NT2/D1 (cell line): ENCODE results near the gene CADM2.

Experiments used
- DNase-seq: peaks from one replicate; pipeline ENCODE4 v3.0.0-alpha.2; 2011; ENCODE audit warnings: low read depth, low spot score
- H3K27me3 ChIP-seq: 2 replicates; pipeline ENCODE4 v1.6.0; 2011; ENCODE audit warnings: mild to moderate bottlenecking; ENCODE audit not compliant: insufficient read length, insufficient read depth
- H3K36me3 ChIP-seq: 2 replicates; pipeline ENCODE4 v1.6.1; 2011; ENCODE audit warnings: mild to moderate bottlenecking, low read length, mixed read lengths; ENCODE audit not compliant: insufficient read depth, insufficient read length
- H3K4me1 ChIP-seq: 2 replicates; pipeline ENCODE4 v1.5.1; 2011; ENCODE audit not compliant: insufficient read depth, insufficient read length
- H3K4me3 ChIP-seq: 2 replicates; pipeline ENCODE4 v1.5.1; 2011; ENCODE audit warnings: low read depth; ENCODE audit not compliant: insufficient read length
- H3K9ac ChIP-seq: 2 replicates; pipeline ENCODE4 v1.6.0; 2011; ENCODE audit warnings: low read depth; ENCODE audit not compliant: insufficient read length
- H3K9me3 ChIP-seq: 2 replicates; pipeline ENCODE4 v1.5.1; 2011; ENCODE audit warnings: mild to moderate bottlenecking, low read length; ENCODE audit not compliant: insufficient read depth
- SUZ12 ChIP-seq: IDR thresholded peaks from 2 replicates; pipeline ENCODE4 v1.6.1; 2011; ENCODE audit not compliant: insufficient read length, insufficient read depth; ENCODE audit errors: extremely low read depth
- YY1 ChIP-seq: IDR thresholded peaks from 2 replicates; pipeline ENCODE4 v1.6.1; 2011; ENCODE audit not compliant: insufficient read length, insufficient read depth
- ZNF274 ChIP-seq: IDR thresholded peaks from 2 replicates; pipeline ENCODE4 v1.6.1; 2011; ENCODE audit warnings: mild to moderate bottlenecking, low read depth, low read length

Gene CADM2

DNA sequence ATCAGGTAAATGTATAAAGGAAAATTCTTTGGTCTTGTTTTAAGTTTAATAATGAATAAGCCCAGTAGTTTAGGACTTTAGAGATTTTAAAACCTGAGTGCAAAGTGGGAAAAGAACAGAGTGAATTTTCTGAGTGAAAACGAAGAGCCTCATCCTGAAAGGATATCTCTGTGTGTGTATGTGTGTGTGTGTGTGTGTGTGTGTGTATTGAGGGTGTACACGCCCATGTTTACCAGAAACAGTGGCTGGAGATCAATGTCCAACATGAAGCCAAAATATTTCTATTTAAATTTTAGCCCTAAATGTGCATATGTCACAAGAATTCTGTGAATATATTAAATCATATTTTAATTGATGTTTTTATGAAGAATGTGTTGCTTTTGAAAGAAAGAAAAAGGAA lies 549.9 kb downstream of the CADM2 start:
- DNase-seq = no peak
- H3K4me3 ChIP-seq = no peak overlapping the region
- H3K9me3 ChIP-seq = no peaks in the 10 kb centered on the region
- no peak for TF ChIP-seq YY1
- no peak for TF ChIP-seq SUZ12
- TF ChIP-seq ZNF274 = no peak
- H3K36me3 ChIP-seq = no peaks in the 10 kb centered on the region
- H3K9ac ChIP-seq = no peak overlapping the region
- H3K4me1 ChIP-seq = no peaks in the 10 kb centered on the region
- H3K27me3 ChIP-seq = no peaks in the 10 kb centered on the region

DNA sequence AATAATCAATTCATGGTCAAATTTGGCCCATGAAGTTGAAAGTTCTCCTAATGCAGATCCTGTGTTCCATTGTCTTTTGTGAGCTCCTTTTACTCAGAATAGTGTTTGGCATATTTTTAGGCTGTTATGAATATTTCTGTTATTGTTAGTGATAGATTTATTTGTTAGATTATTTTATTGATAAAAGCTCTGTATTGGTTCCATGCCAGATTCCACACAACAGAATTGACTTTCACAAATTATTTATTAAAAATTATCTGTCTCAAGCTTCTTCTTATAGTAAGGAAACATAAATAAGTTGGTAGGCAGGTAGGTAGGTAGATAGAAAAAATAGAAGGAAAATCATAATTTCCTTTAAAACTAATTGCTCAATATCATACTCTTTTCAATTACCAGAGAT lies 557.4 kb downstream of the CADM2 start:
- Histone ChIP-seq H3K9ac (no peak overlapping the region), H3K9me3 (no peaks in the 10 kb centered on the region), H3K4me1 (no peaks in the 10 kb centered on the region), H3K27me3 (no peaks in the 10 kb centered on the region), H3K36me3 (no peaks in the 10 kb centered on the region), H3K4me3 (no peak overlapping the region)
- no peak for TF ChIP-seq YY1
- DNase-seq = no peak

DNA sequence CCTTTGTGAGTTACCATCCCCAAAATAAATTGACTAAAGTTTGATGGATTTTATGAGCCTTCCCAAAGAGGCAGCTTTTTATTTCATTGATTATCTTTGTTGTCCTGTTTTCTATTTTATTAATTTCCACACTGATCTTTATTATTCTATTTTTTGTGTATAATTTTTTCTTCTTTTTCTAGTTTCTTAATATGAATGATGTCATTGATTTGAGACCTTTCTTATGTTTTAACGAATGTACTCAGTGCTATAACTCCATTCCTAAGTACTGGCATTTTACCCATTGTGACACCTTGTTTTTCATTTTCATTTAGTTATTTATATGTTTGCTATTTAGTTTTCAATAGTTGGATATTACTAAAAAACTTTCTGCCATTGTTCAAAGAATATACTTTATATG lies 565.3 kb downstream of the CADM2 start:
- Histone ChIP-seq H3K9ac (no peak overlapping the region), H3K4me1 (no peaks in the 10 kb centered on the region), H3K4me3 (no peak overlapping the region), H3K36me3 (no peaks in the 10 kb centered on the region), H3K27me3 (no peaks in the 10 kb centered on the region), H3K9me3 (no peaks in the 10 kb centered on the region)
- DNase-seq = no peak
- no peak for TF ChIP-seq SUZ12
- TF ChIP-seq ZNF274 = no peak
- no peak for TF ChIP-seq YY1

DNA sequence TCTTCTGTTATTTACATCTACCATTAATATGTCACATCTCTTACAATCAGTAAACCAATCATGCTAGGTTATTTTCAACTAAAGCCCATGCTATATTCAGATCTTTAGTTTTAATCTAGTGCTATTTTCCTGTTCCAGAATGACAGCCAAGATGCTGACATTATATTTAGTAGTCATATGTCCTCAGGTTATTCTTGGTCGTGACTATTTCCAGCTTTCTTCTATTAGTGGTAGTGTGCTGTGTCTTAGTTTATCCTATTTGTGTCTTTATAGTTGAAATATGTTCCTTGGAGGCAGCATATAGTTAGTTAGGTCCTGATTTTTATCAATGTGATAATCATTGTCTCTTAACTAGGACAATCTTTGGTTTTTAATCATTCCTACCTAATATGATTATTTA lies 566.5 kb downstream of the CADM2 start:
- no peaks in the 10 kb centered on the region for H3K9me3 ChIP-seq
- H3K4me1 ChIP-seq = no peaks in the 10 kb centered on the region
- H3K36me3 ChIP-seq = no peaks in the 10 kb centered on the region
- no peak for TF ChIP-seq ZNF274
- no peak for TF ChIP-seq SUZ12
- TF ChIP-seq YY1 = no peak
- no peaks in the 10 kb centered on the region for H3K27me3 ChIP-seq
- no peak overlapping the region for H3K4me3 ChIP-seq
- no peak for DNase-seq
- no peak overlapping the region for H3K9ac ChIP-seq

DNA sequence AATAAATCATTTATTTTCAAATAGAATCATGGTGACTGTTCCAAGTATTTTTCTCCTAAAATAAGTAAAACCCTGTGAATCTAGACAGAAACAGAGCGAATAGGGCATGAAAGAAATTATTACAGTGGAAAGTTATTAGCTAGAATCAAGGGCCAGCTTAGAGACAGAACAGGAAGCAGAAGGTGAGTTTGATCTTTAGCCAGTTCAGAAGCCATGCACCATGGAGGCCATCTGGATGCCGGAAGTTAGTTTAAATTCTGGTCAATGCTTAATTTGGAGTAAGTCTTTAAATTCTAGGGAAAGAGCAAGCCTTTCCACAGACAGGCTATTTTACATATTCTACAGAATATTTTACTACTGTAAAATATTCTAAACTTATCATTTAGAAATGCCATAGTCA lies 574.8 kb downstream of the CADM2 start:
- Histone ChIP-seq H3K27me3 (no peaks in the 10 kb centered on the region), H3K4me3 (no peak overlapping the region), H3K9me3 (no peaks in the 10 kb centered on the region; the same call in 1 of the 2 replicates), H3K36me3 (no peaks in the 10 kb centered on the region), H3K9ac (no peak overlapping the region), H3K4me1 (no peaks in the 10 kb centered on the region)
- no peak for TF ChIP-seq ZNF274
- no peak for TF ChIP-seq SUZ12
- no peak for TF ChIP-seq YY1
- DNase-seq = no peak

DNA sequence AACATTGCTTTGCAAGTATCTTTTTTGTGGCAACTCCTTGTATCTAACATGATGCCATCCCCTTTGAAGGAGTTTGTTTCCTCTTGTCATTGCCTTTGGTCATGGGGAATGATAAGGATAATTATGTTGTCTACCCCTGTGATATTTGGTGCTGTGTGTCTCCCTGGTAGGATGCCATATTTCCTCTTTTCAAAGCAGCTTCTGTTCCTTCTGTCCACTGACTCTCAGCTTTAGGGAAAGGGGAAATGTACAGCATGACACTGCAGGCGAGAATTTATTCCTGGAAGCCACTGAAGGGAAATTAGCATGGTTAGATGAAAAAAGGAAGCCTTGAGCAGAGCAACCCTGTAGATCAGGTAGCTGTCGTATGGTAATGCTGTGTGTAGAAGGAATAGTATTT lies 576.7 kb downstream of the CADM2 start:
- H3K9me3 ChIP-seq = no peaks in the 10 kb centered on the region; the same call in 1 of the 2 replicates
- H3K9ac ChIP-seq = no peak overlapping the region
- H3K4me1 ChIP-seq = no peaks in the 10 kb centered on the region
- no peak for TF ChIP-seq SUZ12
- no peak for TF ChIP-seq ZNF274
- TF ChIP-seq YY1 = no peak
- H3K4me3 ChIP-seq = no peak overlapping the region
- no peaks in the 10 kb centered on the region for H3K36me3 ChIP-seq
- H3K27me3 ChIP-seq = no peaks in the 10 kb centered on the region
- DNase-seq = no peak

DNA sequence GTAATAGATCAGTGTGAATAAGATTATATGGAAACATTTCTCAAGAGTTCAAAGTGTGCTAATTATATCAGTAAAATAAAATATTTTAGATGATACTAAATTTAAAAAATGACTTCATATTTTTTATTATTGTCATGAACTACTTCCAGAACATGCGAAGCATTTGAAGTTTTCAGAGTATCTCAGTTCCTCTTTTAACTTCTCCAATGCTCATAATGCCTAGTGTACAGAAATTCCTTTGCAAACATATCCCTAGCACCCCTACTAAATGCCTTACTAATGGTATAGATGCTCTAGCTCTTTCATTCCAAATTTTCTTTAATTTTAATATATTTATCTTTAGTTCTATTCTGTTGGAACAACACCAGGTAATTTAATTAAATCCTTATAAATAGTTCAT lies 580.4 kb downstream of the CADM2 start:
- no peaks in the 10 kb centered on the region for H3K27me3 ChIP-seq
- no peak overlapping the region for H3K9ac ChIP-seq
- no peak overlapping the region for H3K4me3 ChIP-seq
- no peak for DNase-seq
- no peaks in the 10 kb centered on the region for H3K4me1 ChIP-seq
- no peaks in the 10 kb centered on the region for H3K9me3 ChIP-seq
- no peaks in the 10 kb centered on the region for H3K36me3 ChIP-seq
- TF ChIP-seq YY1 (no peak), ZNF274 (no peak), SUZ12 (no peak)

DNA sequence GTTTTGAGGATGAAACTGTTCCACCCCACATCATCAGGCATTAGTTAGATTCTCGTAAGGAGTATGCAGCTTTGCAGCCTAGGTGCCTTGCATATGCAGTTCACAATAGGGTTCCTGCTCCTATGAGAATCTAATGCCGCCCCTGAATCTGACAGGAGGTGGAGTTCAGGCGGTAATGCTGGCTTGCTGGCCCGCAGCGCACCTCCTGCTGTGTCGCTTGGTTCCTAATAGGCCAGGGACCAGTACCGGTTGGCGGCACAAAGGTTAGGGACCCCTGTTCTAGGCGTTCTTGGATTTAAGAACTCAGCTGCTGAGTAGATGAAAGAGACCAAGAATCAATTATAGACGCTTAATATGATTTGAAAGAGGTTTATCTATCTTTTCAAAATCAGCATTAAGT lies 595.4 kb downstream of the CADM2 start:
- H3K36me3 ChIP-seq = no peaks in the 10 kb centered on the region
- H3K9ac ChIP-seq = no peak overlapping the region
- DNase-seq = no peak
- no peaks in the 10 kb centered on the region for H3K4me1 ChIP-seq
- H3K9me3 ChIP-seq = no peaks in the 10 kb centered on the region
- H3K27me3 ChIP-seq = no peaks in the 10 kb centered on the region
- TF ChIP-seq SUZ12 = no peak
- no peak for TF ChIP-seq YY1
- no peak for TF ChIP-seq ZNF274
- no peak overlapping the region for H3K4me3 ChIP-seq
